DND-41 (cell line): ENCODE measurements around the gene DCAKD.

ENCODE experiments used
- ATAC-seq: fragments of 200-7000 bp; cut with Tn5 transposase; 3 replicates; pipeline ENCODE4 v1.9.1; 2021; ENCODE audit warnings: low read depth; ENCODE audit not compliant: insufficient read depth
- DNase-seq: peaks from one replicate; pipeline ENCODE4 v3.0.0-alpha.2; 2020
- H2AFZ ChIP-seq: 2 replicates; pipeline ENCODE4 v1.6.0; 2012; ENCODE audit warnings: low read depth, low read length
- H3K27ac ChIP-seq: 2 replicates; pipeline ENCODE4 v1.5.1; 2012; ENCODE audit warnings: low read length, inconsistent platforms
- H3K27me3 ChIP-seq: fragments of 200-600 bp; sonication (generic); 2 replicates; pipeline ENCODE4 v1.6.0; 2012; ENCODE audit warnings: low read length, mild to moderate bottlenecking, inconsistent platforms; ENCODE audit not compliant: insufficient read depth, poor library complexity
- H3K36me3 ChIP-seq: 2 replicates; pipeline ENCODE4 v1.5.1; 2012; ENCODE audit warnings: low read length, inconsistent platforms; ENCODE audit not compliant: insufficient read depth
- H3K4me1 ChIP-seq: 2 replicates; pipeline ENCODE4 v1.5.1; 2012; ENCODE audit warnings: mild to moderate bottlenecking, low read length; ENCODE audit not compliant: insufficient read depth
- H3K4me2 ChIP-seq: 2 replicates; pipeline ENCODE4 v1.6.0; 2012; ENCODE audit warnings: mild to moderate bottlenecking, moderate library complexity, low read length, inconsistent platforms; ENCODE audit not compliant: insufficient read depth
- H3K4me3 ChIP-seq, 2 experiments: fragments of 200-600 bp in 1 of 2; shearing (Covaris generic) in 1 of 2; 2 replicates each; pipeline ENCODE4 v1.5.1; 2012 to 2016; ENCODE audit warnings: inconsistent platforms in 2 of 2, low read length in 2 of 2, mild to moderate bottlenecking in 2 of 2, low read depth in 1 of 2, moderate library complexity in 1 of 2
- H3K79me2 ChIP-seq: 2 replicates; pipeline ENCODE4 v1.6.0; 2012; ENCODE audit warnings: low read length, inconsistent platforms; ENCODE audit not compliant: insufficient read depth
- H3K9ac ChIP-seq: 2 replicates; pipeline ENCODE4 v1.6.0; 2012; ENCODE audit warnings: low read depth, mild to moderate bottlenecking, inconsistent platforms, low read length, moderate library complexity
- H3K9me3 ChIP-seq: 2 replicates; pipeline ENCODE4 v1.5.1; 2012; ENCODE audit warnings: low read length, moderate library complexity, mild to moderate bottlenecking, inconsistent platforms; ENCODE audit not compliant: insufficient read depth, severe bottlenecking
- H4K20me1 ChIP-seq: 2 replicates; pipeline ENCODE4 v1.6.0; 2012; ENCODE audit warnings: low read length; ENCODE audit not compliant: insufficient read depth
- CTCF ChIP-seq: IDR thresholded peaks from 2 replicates; pipeline ENCODE4 v1.5.1; 2012; ENCODE audit warnings: borderline replicate concordance, low read length, moderate library complexity, mild to moderate bottlenecking; ENCODE audit not compliant: poor library complexity, severe bottlenecking; ENCODE audit errors: extremely low read depth
- EZH2 ChIP-seq: IDR thresholded peaks from 3 replicates; pipeline ENCODE4 v1.6.1; 2012; ENCODE audit warnings: borderline replicate concordance, low read depth, mild to moderate bottlenecking, moderate library complexity, low read length, inconsistent platforms; ENCODE audit not compliant: severe bottlenecking

The DCAKD gene

GRCh38 chr17:44982113-44982702 is 69.2 kb downstream of the DCAKD start:
- TF ChIP-seq EZH2 (no peak), CTCF (no peak)
- H3K4me1 ChIP-seq = peaks cover 14% of the 10 kb centered on the region
- no peak overlapping the region for H2AFZ ChIP-seq
- no peaks in the 10 kb centered on the region for H4K20me1 ChIP-seq
- ATAC-seq (no peak), DNase-seq (no peak)
- no peak overlapping the region for H3K4me2 ChIP-seq
- H3K27ac ChIP-seq = no peak overlapping the region
- H3K4me3 ChIP-seq = no peak overlapping the region
- no peak overlapping the region for H3K9ac ChIP-seq
- no peaks in the 10 kb centered on the region for H3K9me3 ChIP-seq
- peaks cover 6% of the 10 kb centered on the region for H3K27me3 ChIP-seq
- H3K36me3 ChIP-seq = no peaks in the 10 kb centered on the region
- H3K79me2 ChIP-seq = no peaks in the 10 kb centered on the region

- no peak overlapping the region for H3K27ac ChIP-seq
- TF ChIP-seq CTCF = no peak
- TF ChIP-seq EZH2 = no peak
- no peak overlapping the region for H3K4me2 ChIP-seq
- no peak overlapping the region for H2AFZ ChIP-seq
- ATAC-seq (no peak), DNase-seq (no peak)
- no peak overlapping the region for H3K9ac ChIP-seq
- no peak overlapping the region for H3K4me3 ChIP-seq
- no peaks in the 10 kb centered on the region for H3K36me3 ChIP-seq
- peaks cover 6% of the 10 kb centered on the region for H3K4me1 ChIP-seq
- H3K27me3 ChIP-seq = peaks cover 7% of the 10 kb centered on the region
- H3K79me2 ChIP-seq = no peaks in the 10 kb centered on the region
- no peaks in the 10 kb centered on the region for H3K9me3 ChIP-seq
- no peaks in the 10 kb centered on the region for H4K20me1 ChIP-seq
Measured at GRCh38 chr17:44981221-44981968, 70.0 kb downstream of the DCAKD start.

GRCh38 chr17:44979426-44979995 is 71.9 kb downstream of the DCAKD start:
- H3K9ac ChIP-seq = no peak overlapping the region
- H3K27ac ChIP-seq = no peak overlapping the region
- no peaks in the 10 kb centered on the region for H3K9me3 ChIP-seq
- no peak overlapping the region for H3K4me2 ChIP-seq
- no peaks in the 10 kb centered on the region for H4K20me1 ChIP-seq
- H3K4me3 ChIP-seq = no peak overlapping the region
- TF ChIP-seq CTCF (no peak), EZH2 (no peak)
- ATAC-seq (no peak), DNase-seq (no peak)
- peaks cover 13% of the 10 kb centered on the region for H3K27me3 ChIP-seq
- no peaks in the 10 kb centered on the region for H3K36me3 ChIP-seq
- H3K79me2 ChIP-seq = no peaks in the 10 kb centered on the region
- no peak overlapping the region for H2AFZ ChIP-seq
- H3K4me1 ChIP-seq = no peaks in the 10 kb centered on the region
